Activated CD8-positive, alpha-beta memory T cell treated with anti-CD3 and anti-CD28 coated beads for 4 hours (primary cell): ENCODE measurements around the gene TAPBPL.

Experiments
- DNase-seq, 2 donors: peaks; one replicate each; pipeline ENCODE4 v3.0.0-alpha.2; 2020; ENCODE audit warnings: low read depth in 2 of 2

TAPBPL gene

GRCh38 chr12:6435961-6436715, 15.7 kb upstream of the TAPBPL start:
- no peak for DNase-seq

- DNase-seq, result no peak
Observed at GRCh38 chr12:6437586-6437985, 14.3 kb upstream of the TAPBPL start.

GRCh38 chr12:6438345-6438744, 13.5 kb upstream of the TAPBPL start:
- no peak for DNase-seq

- no peak for DNase-seq
Observed at GRCh38 chr12:6440391-6440790, 11.5 kb upstream of the TAPBPL start.

- DNase-seq, result no peak
Observed at GRCh38 chr12:6442836-6443235, 9.0 kb upstream of the TAPBPL start.

DNA sequence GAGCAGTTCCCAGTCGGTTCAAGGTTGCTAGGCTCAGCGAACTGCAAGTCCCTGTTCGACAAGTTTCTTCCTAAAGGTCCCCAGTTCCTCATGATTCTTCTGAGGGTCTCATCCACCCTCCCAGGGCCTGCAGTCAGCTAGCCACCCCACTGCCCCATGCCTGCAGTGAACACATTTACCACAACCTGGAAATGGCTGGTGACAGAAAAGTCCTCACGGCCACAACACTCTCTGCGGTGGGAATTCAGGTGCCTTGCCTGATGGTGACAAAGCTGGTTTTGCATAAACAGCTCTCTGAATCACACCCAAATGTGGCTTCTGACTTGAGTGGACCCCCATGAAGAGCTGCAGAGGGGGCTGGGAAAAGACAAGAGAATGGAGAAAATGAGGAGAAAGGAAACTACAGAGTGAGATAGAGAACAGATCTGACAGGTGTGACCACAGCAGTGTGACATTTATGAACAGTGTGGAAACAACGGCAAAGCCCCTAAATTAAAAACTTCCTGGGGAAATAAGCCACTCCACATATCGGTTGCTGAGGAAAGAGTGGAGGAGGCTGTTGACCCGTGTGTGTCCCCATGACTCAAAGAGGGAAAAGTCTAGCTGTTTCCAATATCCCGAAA, 8.4 kb upstream of the TAPBPL start:
- DNase-seq, result no peak

DNA sequence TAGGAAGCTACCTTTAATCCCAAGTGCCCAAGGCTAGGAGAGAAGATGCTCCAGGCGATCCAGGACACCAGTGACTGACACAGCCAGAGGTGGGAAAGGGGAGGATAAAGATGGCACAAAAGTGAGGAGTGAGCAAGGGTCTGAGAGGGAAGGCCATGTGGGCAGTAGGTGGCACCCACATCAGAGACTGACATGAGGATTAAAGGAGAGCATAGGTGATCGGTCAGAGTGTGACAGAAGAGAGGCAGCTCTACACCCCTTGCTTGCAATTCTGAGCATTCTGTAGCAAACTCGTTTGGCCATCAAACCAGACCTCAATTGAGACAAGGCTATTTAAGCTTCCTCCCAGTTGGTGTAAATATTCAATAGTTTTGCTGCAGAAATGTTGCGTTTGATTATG, 7.8 kb upstream of the TAPBPL start:
- no peak for DNase-seq

- no peak for DNase-seq
Observed at GRCh38 chr12:6444704-6445688, 6.8 kb upstream of the TAPBPL start, which contains the start of gene CD27. CD27 (plus strand) TSS chr12:6444955; CDS start chr12:6445096, 141 bp downstream.

GRCh38 chr12:6450091-6450868, 1.6 kb upstream of the TAPBPL start:
- no peak for DNase-seq

- DNase-seq, result no peak
Observed at GRCh38 chr12:6450869-6451347, 934 bp upstream of the TAPBPL start.

DNA sequence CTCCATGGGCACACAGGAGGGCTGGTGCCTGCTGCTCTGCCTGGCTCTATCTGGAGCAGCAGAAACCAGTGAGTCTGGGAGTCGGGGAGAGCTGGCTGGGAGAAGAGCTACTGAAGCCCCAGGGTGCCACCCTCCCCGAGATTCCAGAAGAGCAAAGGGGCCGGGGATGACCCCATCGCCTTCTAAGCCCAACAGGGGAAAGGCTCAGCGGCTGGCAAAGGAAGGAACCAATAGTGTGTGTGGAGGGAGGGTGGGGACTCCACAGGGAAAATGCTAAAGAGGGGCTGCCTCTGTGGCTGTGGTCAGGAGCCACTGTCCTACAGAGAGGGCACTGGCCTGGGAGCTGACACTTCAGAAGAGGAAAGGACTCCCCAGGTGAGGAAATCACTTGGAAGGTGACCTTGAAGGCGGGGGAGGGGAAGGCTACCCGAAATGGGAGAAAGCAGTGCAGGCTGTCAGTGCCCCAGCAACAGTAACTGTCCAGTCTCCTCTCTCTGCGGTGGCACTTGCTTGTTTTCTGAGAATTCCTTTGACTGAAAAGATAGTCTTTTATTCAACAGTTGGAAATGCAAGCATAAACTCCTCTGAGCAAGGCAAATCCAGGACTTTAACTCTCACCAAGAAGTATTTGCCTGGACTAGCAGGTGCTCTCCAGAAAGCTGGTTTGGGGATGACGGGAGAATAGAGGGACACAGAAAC, 552 bp downstream of the TAPBPL start:
- DNase-seq, result no peak

- DNase-seq, result no peak
Observed at GRCh38 chr12:6452944-6453630, 1.2 kb downstream of the TAPBPL start.

- DNase-seq, result no peak
Observed at GRCh38 chr12:6457220-6457945, 5.5 kb downstream of the TAPBPL start.

- DNase-seq, result no peak
Observed at GRCh38 chr12:6458281-6459003, 6.6 kb downstream of the TAPBPL start.

- no peak for DNase-seq
Observed at GRCh38 chr12:6459004-6459337, 7.1 kb downstream of the TAPBPL start.

GRCh38 chr12:6460751-6461371, 9.0 kb downstream of the TAPBPL start:
- DNase-seq, result no peak

DNA sequence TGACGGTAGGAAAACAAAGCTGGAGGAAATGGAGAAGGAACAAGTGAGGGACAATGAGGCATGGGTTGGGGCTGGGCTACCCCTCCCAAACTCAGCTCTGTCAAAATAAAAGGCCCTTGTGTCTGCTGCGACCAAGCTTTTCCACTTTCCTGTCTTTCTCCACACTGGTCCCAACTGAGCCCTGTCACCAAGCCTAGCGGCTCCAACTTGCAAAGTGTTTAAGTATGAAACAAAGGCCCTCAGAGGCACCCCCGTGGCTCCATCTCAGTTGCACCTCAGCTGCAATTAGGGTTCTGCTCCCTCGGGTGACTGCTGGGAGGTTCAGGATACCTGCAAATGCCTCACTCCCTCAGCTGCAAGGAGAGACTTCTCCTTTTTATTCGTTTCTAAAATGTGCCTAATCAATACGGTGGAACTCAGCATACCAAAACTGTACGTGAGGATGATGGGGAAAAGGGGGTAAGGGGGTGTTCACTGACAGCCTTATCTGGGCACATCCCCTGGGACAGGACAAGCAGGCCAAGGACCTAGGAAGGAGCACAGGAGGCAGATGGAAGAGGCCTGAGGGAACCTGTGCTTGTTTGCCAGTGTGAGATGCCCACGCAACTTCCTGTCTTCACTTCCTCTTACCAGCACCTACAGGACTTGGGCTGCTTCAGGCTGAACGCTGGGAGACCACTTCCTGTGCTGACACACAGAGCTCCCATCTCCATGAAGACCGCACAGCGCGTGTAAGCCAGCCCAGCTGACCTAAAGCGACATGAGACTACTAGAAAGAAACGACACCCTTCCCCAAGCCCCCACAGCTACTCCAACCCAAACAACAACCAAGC, 9.8 kb downstream of the TAPBPL start:
- DNase-seq, result peak; percentile 56 to 76
